Measurements from ENCODE around the gene AGAP3. TPM values are rescaled to one million over a fixed set of nuclear protein-coding genes. Genes with fewer than 3 reads are reported as not detected.

AGAP3 gene
- total and polyA plus RNA-seq, 2 donors (not counting 1 experiment from before 2014, with no cell fraction given): 21.1 to 22.3 TPM

- TF ChIP-seq EZH2 (IDR thresholded peaks at IDR 0.05; ENCODE audit: borderline replicate concordance, insufficient read depth, low read depth, low read length, poor library complexity, severe bottlenecking): no peak
- no peak for TF ChIP-seq CTCF (IDR thresholded peaks at IDR 0.05)
- ATAC-seq (ENCODE audit: low read depth) (no peak), DNase-seq (no peak)
- Histone ChIP-seq H3K4me1 (ENCODE audit: control insufficient read depth in 2 of 2, insufficient read depth in 2 of 2, low read length in 2 of 2) (peaks cover 42 to 43% of the 10 kb centered on the region in 2 donors), H2AFZ (ENCODE audit: insufficient read depth, low read depth, low read length, poor library complexity, severe bottlenecking) (peak overlapping the region; percentile 84), H3K9me3 (ENCODE audit: control extremely low read depth in 1 of 3, control insufficient read depth in 2 of 3, insufficient read depth in 1 of 3, low read length in 2 of 3) (peaks cover 0 to 4% (median 0%) of the 10 kb centered on the region in 3 donors), H3K27ac (ENCODE audit: low read length in 2 of 2) (no peak overlapping the region), H3K9ac (ENCODE audit: low read length) (peak overlapping the region; percentile 83), H3K4me2 (replicated peaks; ENCODE audit: low read depth, low read length, poor library complexity, severe bottlenecking) (peak overlapping the region; percentile 100), H4K20me1 (ENCODE audit: control insufficient read depth, insufficient read depth, low read length, poor library complexity, severe bottlenecking) (no peaks in the 10 kb centered on the region), H3K36me3 (replicated peaks in 1 of 2; ENCODE audit: control extremely low read depth in 1 of 2, control insufficient read depth in 1 of 2, extremely low read depth in 1 of 2, insufficient read depth in 2 of 2, low read length in 1 of 2) (no peaks in the 10 kb centered on the region), H3K4me3 (ENCODE audit: control extremely low read depth in 1 of 5, extremely low read depth in 1 of 5, insufficient read depth in 1 of 5, low read depth in 2 of 5, low read length in 4 of 5) (peak overlapping the region in 3 of 5 experiments; percentile 64 to 75 (median 71)), H3K79me2 (ENCODE audit: control insufficient read depth, insufficient read depth, low read length) (peaks cover under 1% of the 10 kb centered on the region), H3K27me3 (replicated peaks in 1 of 4; ENCODE audit: control extremely low read depth in 1 of 4, control insufficient read depth in 3 of 4, insufficient read depth in 4 of 4, low read length in 3 of 4) (peaks cover 0 to 57% (median 17%) of the 10 kb centered on the region in 4 experiments)
- ChIA-PET CTCF (interaction anchor here (0.5 to 1.3 kb wide), 3 partner anchors 17 to 396 kb away, joined by 3 to 4 read pairs (median 3); no protein-coding TSS in a partner anchor), POLR2A (no interaction called here)
- Mint-ChIP-seq H3K9me3 (ENCODE audit: insufficient read depth) (no peaks in the 10 kb centered on the region), H3K4me3 (peak overlapping the region; percentile 91), H3K4me1 (peaks cover 34% of the 10 kb centered on the region), H3K27me3 (peaks cover 27% of the 10 kb centered on the region), H3K27ac (no peak overlapping the region)
- intact Hi-C loops (cut with micrococcal nuclease): loop anchor here (5.0 to 10.0 kb wide), 3 partner anchors 76 to 847 kb away; no protein-coding TSS in a partner anchor
- 52% methylated on average over 6 of the region's 16 CpGs for WGBS (ENCODE audit: insufficient coverage)
Observed at GRCh38 chr7:151088019-151088855, 2.0 kb downstream of the AGAP3 start.
